ENCODE results near the gene COL6A2. TPM values are rescaled to one million over a fixed set of nuclear protein-coding genes. Genes with fewer than 3 reads are reported as not detected.
"Not testable (repeated sequence)": the region's sequence is repeated elsewhere in the genome, so short reads cannot be mapped to it uniquely, and the experiment has no call there.

The COL6A2 gene
- total RNA-seq, 4 donors from 2014 or later = 942 to 1,525 (median 1,202) TPM

GRCh38 chr21:46146856-46147255 is 48.9 kb downstream of the COL6A2 start:
- intact Hi-C loops (cut with DNase I) = loop anchor here (5.0 kb wide), 1 partner anchor 35 kb away; the partner anchor contains the start of gene SPATC1L
- Histone ChIP-seq H3K27ac (replicated peaks in 1 of 4) (no peak overlapping the region), H3K27me3 (no peaks in the 10 kb centered on the region), H3K9me3 (no peaks in the 10 kb centered on the region), H3K36me3 (no peaks in the 10 kb centered on the region), H3K4me1 (peaks cover 0 to 13% (median 8%) of the 10 kb centered on the region in 4 donors), H3K4me3 (no peak overlapping the region)
- TF ChIP-seq, protein P1, sequence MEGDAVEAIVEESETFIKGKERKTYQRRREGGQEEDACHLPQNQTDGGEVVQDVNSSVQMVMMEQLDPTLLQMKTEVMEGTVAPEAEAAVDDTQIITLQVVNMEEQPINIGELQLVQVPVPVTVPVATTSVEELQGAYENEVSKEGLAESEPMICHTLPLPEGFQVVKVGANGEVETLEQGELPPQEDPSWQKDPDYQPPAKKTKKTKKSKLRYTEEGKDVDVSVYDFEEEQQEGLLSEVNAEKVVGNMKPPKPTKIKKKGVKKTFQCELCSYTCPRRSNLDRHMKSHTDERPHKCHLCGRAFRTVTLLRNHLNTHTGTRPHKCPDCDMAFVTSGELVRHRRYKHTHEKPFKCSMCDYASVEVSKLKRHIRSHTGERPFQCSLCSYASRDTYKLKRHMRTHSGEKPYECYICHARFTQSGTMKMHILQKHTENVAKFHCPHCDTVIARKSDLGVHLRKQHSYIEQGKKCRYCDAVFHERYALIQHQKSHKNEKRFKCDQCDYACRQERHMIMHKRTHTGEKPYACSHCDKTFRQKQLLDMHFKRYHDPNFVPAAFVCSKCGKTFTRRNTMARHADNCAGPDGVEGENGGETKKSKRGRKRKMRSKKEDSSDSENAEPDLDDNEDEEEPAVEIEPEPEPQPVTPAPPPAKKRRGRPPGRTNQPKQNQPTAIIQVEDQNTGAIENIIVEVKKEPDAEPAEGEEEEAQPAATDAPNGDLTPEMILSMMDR (IDR thresholded peaks at IDR 0.05) = no peak
- TF ChIP-seq POLR2AphosphoS5 (IDR thresholded peaks at IDR 0.05) (no peak), EP300 (IDR thresholded peaks at IDR 0.05) (no peak), POLR2A (IDR thresholded peaks at IDR 0.05; ENCODE audit: low read depth) (no peak)
- DNase-seq (ENCODE audit: extremely low spot score) = no peak
- WGBS = 85% methylated on average over 14 of the region's 14 CpGs

- not testable (repeated sequence) for H3K27ac ChIP-seq (replicated peaks in 1 of 4); H3K4me3 ChIP-seq; H3K36me3 ChIP-seq; DNase-seq (ENCODE audit: extremely low spot score); H3K27me3 ChIP-seq; H3K9me3 ChIP-seq
- intact Hi-C loops (cut with DNase I) = loop anchor here (5.0 kb wide), 1 partner anchor 35 kb away; the partner anchor contains the start of gene SPATC1L
- 78% methylated on average over 12 of the region's 12 CpGs for WGBS
- TF ChIP-seq, protein P1 (IDR thresholded peaks at IDR 0.05) = peak in 2 of 3 experiments; percentile 20 to 49
- peaks cover 0 to 13% (median 8%) of the 10 kb centered on the region in 4 donors for H3K4me1 ChIP-seq
These were observed 49.5 kb downstream of the COL6A2 start for GRCh38 chr21:46147429-46147828.

DNA sequence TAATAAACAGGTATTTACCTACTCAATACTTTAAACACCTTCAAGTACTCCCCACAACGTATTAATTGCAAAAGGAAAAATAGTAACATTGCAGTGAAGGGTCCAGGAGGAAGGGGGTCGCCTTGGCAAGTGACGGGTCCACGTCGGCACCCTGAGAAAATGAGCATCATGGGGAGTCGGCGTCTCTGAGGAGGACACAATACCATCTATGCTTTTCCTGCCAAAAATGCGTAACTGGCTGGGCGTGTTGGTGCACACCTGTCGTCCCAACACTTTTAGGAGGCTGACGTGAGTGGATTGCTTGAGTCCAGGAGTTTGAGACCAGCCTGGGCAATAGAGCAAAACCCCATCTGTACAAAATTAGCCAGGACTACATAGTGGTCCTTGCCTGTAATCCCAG is 50.2 kb downstream of the COL6A2 start:
- Histone ChIP-seq H3K9me3 (no peaks in the 10 kb centered on the region), H3K36me3 (no peaks in the 10 kb centered on the region), H3K27me3 (peaks cover 0 to 4% (median 0%) of the 10 kb centered on the region in 4 donors), H3K27ac (replicated peaks in 1 of 4) (no peak overlapping the region), H3K4me3 (no peak overlapping the region), H3K4me1 (peaks cover 4 to 17% (median 12%) of the 10 kb centered on the region in 4 donors)
- WGBS = 91% methylated on average over 11 of the region's 11 CpGs
- intact Hi-C loops (cut with DNase I) = loop anchor here (5.0 kb wide), 1 partner anchor 34 kb away; the partner anchor contains the start of gene SPATC1L
- no peak for DNase-seq (ENCODE audit: extremely low spot score)
- TF ChIP-seq, protein P1 (IDR thresholded peaks at IDR 0.05) = no peak
- no peak for TF ChIP-seq POLR2AphosphoS5 (IDR thresholded peaks at IDR 0.05)
- no peak for TF ChIP-seq EP300 (IDR thresholded peaks at IDR 0.05)
- no peak for TF ChIP-seq POLR2A (IDR thresholded peaks at IDR 0.05; ENCODE audit: low read depth)

DNA sequence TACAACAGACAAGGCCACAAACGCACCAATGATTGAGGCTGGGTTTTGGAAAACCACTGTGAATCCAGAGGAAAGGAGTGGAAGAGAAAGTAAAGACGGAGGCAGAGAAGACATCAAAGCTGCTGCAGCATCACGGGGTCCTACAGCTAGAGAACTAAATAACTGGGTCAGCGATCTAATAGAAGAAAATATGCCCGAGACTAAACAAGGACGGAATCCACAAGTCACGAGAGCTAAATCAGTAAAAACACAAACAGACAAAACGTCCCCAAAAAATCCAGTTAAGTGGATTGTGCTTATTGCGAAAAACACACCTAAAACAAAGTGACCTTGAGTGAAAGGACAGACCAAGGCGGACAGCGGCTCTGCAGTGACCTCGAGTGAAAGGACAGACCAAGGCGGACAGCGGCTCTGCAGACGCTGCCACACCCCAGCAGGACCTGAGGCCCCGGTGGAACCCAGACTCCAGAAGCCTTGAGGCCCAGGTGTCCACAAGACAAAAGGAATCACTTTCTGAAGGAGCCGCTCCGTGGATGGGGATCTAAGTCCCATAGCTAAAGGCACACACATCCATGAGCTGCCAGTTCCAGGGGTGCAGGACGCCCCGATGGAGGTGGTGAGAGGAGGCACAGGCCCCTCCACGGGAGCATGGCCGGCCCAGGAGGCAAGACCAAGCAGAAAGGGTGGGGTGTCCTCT is 51.4 kb downstream of the COL6A2 start:
- TF ChIP-seq POLR2A (IDR thresholded peaks at IDR 0.05; ENCODE audit: low read depth) (no peak), EP300 (IDR thresholded peaks at IDR 0.05) (no peak), POLR2AphosphoS5 (IDR thresholded peaks at IDR 0.05) (no peak)
- TF ChIP-seq, protein P1 (IDR thresholded peaks at IDR 0.05) = no peak
- H3K27me3 ChIP-seq = peaks cover 0 to 11% (median 0%) of the 10 kb centered on the region in 4 donors
- WGBS = 87% methylated on average over 22 of the region's 22 CpGs
- H3K9me3 ChIP-seq = no peaks in the 10 kb centered on the region
- no peaks in the 10 kb centered on the region for H3K36me3 ChIP-seq
- DNase-seq (ENCODE audit: extremely low spot score) = no peak
- H3K27ac ChIP-seq (replicated peaks in 1 of 4) = no peak overlapping the region
- intact Hi-C loops (cut with DNase I) = loop anchor here (5.0 kb wide), 1 partner anchor 33 kb away; the partner anchor contains the start of gene SPATC1L
- H3K4me3 ChIP-seq = no peak overlapping the region
- peaks cover 10 to 18% (median 12%) of the 10 kb centered on the region in 4 donors for H3K4me1 ChIP-seq

Data from esophagus muscularis mucosa (tissue), 4 donors.